Esophagus muscularis mucosa (tissue), 4 donors: ENCODE data around the gene YES1. TPM values are rescaled to one million over a fixed set of nuclear protein-coding genes. Genes with fewer than 3 reads are reported as not detected.

Experiments used
- DNase-seq: peaks from one replicate; pipeline ENCODE4 v3.0.0-alpha.2; 2017; ENCODE audit errors: extremely low spot score
- H3K27ac ChIP-seq, 4 donors: fragments of 200-600 bp; sonication (generic); replicated peaks in 1 of 4; 1 replicate in 3 of 4; 2 replicates in 1 of 4; pipeline ENCODE4 v1.5.1; 2016 to 2019; ENCODE audit warnings: mild to moderate bottlenecking in 1 of 4
- H3K27me3 ChIP-seq, 4 donors: fragments of 200-600 bp; sonication (generic); one replicate each; pipeline versions ENCODE4 v1.5.1 to v1.6.0; 2016 to 2019
- H3K36me3 ChIP-seq, 4 donors: fragments of 200-600 bp; sonication (generic); one replicate each; pipeline ENCODE4 v1.5.1; 2016 to 2019
- H3K4me1 ChIP-seq, 4 donors: fragments of 200-600 bp; sonication (generic); one replicate each; pipeline ENCODE4 v1.5.1; 2016 to 2019
- H3K4me3 ChIP-seq, 4 donors: fragments of 200-600 bp; sonication (generic); 1 replicate in 2 of 4; 2 replicates in 2 of 4; pipeline ENCODE4 v1.5.1; 2016 to 2019; ENCODE audit warnings: mild to moderate bottlenecking in 4 of 4, moderate library complexity in 1 of 4
- H3K9me3 ChIP-seq, 4 donors: fragments of 200-600 bp; sonication (generic); 1 replicate in 3 of 4; 2 replicates in 1 of 4; pipeline ENCODE4 v1.5.1; 2016 to 2019
- EP300 ChIP-seq: sonication (generic); formaldehyde crosslinking; IDR thresholded peaks from one replicate; pipeline ENCODE4 v1.6.1; 2017; ENCODE audit warnings: antibody characterized with exemption
- POLR2A ChIP-seq: fragments of 450-650 bp; IDR thresholded peaks from one replicate; pipeline ENCODE4 v1.6.1; 2017; ENCODE audit warnings: antibody characterized with exemption, moderate library complexity, mild to moderate bottlenecking, low read depth
- POLR2AphosphoS5 ChIP-seq, 2 donors: sonication (generic); formaldehyde crosslinking; IDR thresholded peaks; one replicate each; pipeline ENCODE4 v1.6.1; 2017; ENCODE audit warnings: antibody characterized with exemption in 2 of 2
- WGBS: methylation state at CpG from one replicate; pipeline ENCODE4 v1.1.5; 2018; 5-methylcytosine and 5-hydroxymethylcytosine counted together
- intact Hi-C: fragments of 100-400 bp; cut with DNase I; formaldehyde crosslinking; loops from one replicate; pipeline ENCODE4 v1.15.1; 2023
- total RNA-seq, 4 donors: library from RNA; depleted of rRNA; stranded (reverse); fragments of >200 nt; gene quantifications; one replicate each; pipeline versions ENCODE4 v1.1.0 to v1.2.1, GENCODE V29; 2016
- TF ChIP-seq, protein P1 (sequence below), 3 experiments: fragments of 200-600 bp in 2 of 3; fragments of 450-650 bp in 1 of 3; sonication (generic) in 2 of 3; IDR thresholded peaks; one replicate each; pipeline ENCODE4 v1.5.1; 2017 to 2019; ENCODE audit warnings: antibody characterized with exemption in 3 of 3, mild to moderate bottlenecking in 2 of 3, moderate library complexity in 1 of 3

YES1 gene
- total RNA-seq, 4 donors from 2014 or later = 94.6 to 143 (median 116) TPM

GRCh38 chr18:693466-694187, 118.4 kb downstream of the YES1 start:
- Histone ChIP-seq H3K36me3 (peaks cover 12 to 46% (median 22%) of the 10 kb centered on the region in 4 donors), H3K4me3 (no peak overlapping the region), H3K4me1 (peaks cover 0 to 12% (median 6%) of the 10 kb centered on the region in 4 donors), H3K27me3 (no peaks in the 10 kb centered on the region), H3K27ac (no peak overlapping the region), H3K9me3 (no peaks in the 10 kb centered on the region)
- WGBS = 71% methylated on average over 8 of the region's 8 CpGs
- DNase-seq = no peak
- no peak for TF ChIP-seq EP300
- no peak for TF ChIP-seq POLR2A
- TF ChIP-seq, protein P1, sequence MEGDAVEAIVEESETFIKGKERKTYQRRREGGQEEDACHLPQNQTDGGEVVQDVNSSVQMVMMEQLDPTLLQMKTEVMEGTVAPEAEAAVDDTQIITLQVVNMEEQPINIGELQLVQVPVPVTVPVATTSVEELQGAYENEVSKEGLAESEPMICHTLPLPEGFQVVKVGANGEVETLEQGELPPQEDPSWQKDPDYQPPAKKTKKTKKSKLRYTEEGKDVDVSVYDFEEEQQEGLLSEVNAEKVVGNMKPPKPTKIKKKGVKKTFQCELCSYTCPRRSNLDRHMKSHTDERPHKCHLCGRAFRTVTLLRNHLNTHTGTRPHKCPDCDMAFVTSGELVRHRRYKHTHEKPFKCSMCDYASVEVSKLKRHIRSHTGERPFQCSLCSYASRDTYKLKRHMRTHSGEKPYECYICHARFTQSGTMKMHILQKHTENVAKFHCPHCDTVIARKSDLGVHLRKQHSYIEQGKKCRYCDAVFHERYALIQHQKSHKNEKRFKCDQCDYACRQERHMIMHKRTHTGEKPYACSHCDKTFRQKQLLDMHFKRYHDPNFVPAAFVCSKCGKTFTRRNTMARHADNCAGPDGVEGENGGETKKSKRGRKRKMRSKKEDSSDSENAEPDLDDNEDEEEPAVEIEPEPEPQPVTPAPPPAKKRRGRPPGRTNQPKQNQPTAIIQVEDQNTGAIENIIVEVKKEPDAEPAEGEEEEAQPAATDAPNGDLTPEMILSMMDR (IDR thresholded peaks at IDR 0.05) = no peak
- no peak for TF ChIP-seq POLR2AphosphoS5 (IDR thresholded peaks at IDR 0.05)
- intact Hi-C loops = no loop called here

GRCh38 chr18:692824-693223, 119.2 kb downstream of the YES1 start:
- TF ChIP-seq EP300 (no peak), POLR2A (no peak), POLR2AphosphoS5 (IDR thresholded peaks at IDR 0.05) (no peak)
- TF ChIP-seq, protein P1 (IDR thresholded peaks at IDR 0.05) = no peak
- Histone ChIP-seq H3K27ac (no peak overlapping the region), H3K4me1 (peaks cover 0 to 12% (median 6%) of the 10 kb centered on the region in 4 donors), H3K4me3 (no peak overlapping the region), H3K36me3 (peaks cover 12 to 46% (median 22%) of the 10 kb centered on the region in 4 donors), H3K9me3 (no peaks in the 10 kb centered on the region), H3K27me3 (no peaks in the 10 kb centered on the region)
- no peak for DNase-seq
- WGBS = 86% methylated on average over 6 of the region's 6 CpGs
- intact Hi-C loops = no loop called here

DNA sequence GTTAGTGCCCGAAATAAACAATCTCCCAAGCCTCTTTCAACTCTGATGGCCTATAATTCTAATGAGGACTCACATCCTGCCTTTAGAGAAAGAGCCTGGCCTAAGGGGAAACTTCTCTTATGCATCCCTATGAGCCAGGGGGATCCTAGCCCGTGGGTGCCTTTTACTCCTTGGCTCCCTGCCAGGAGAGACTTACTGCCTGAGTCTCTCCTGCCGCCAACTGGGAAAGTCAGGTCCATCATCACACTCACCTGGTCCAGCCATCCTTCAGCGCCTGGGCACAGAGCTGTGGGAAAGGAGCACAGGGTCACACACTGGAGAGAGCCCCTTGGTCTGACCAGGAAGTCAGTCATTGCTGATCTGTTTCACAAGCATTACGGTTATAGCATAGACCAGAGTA, 123.7 kb downstream of the YES1 start:
- no peak for DNase-seq
- peaks cover 7 to 71% (median 23%) of the 10 kb centered on the region in 4 donors for H3K36me3 ChIP-seq
- H3K4me3 ChIP-seq = no peak overlapping the region
- TF ChIP-seq, protein P1 (IDR thresholded peaks at IDR 0.05) = no peak
- TF ChIP-seq POLR2AphosphoS5 (IDR thresholded peaks at IDR 0.05) (no peak), POLR2A (no peak), EP300 (no peak)
- H3K27ac ChIP-seq = no peak overlapping the region
- intact Hi-C loops = no loop called here
- no peaks in the 10 kb centered on the region for H3K27me3 ChIP-seq
- no peaks in the 10 kb centered on the region for H3K9me3 ChIP-seq
- peaks cover 0 to 2% (median under 1%) of the 10 kb centered on the region in 4 donors for H3K4me1 ChIP-seq
- 73% methylated on average over 4 of the region's 5 CpGs for WGBS

GRCh38 chr18:686339-687111, 125.5 kb downstream of the YES1 start:
- TF ChIP-seq POLR2AphosphoS5 (IDR thresholded peaks at IDR 0.05) (no peak), POLR2A (no peak), EP300 (no peak)
- TF ChIP-seq, protein P1 (IDR thresholded peaks at IDR 0.05) = no peak
- Histone ChIP-seq H3K4me1 (no peaks in the 10 kb centered on the region), H3K9me3 (no peaks in the 10 kb centered on the region), H3K36me3 (peaks cover under 1 to 71% (median 19%) of the 10 kb centered on the region in 4 donors), H3K27ac (no peak overlapping the region), H3K27me3 (no peaks in the 10 kb centered on the region), H3K4me3 (no peak overlapping the region)
- WGBS = 87% methylated on average over 10 of the region's 11 CpGs
- intact Hi-C loops = no loop called here
- DNase-seq = no peak
